Esophagus (tissue), 2 donors: ENCODE results near the gene PXN. TPM values are rescaled to one million over a fixed set of nuclear protein-coding genes. Genes with fewer than 3 reads are reported as not detected.
"Not testable (repeated sequence)": the region's sequence is repeated elsewhere in the genome, so short reads cannot be mapped to it uniquely, and the experiment has no call there.

ENCODE experiments used
- H3K27ac ChIP-seq, 2 donors: one replicate each; pipeline ENCODE4 v1.5.1; 2013; ENCODE audit warnings: low read depth in 2 of 2, mild to moderate bottlenecking in 2 of 2, inconsistent platforms in 1 of 2, low read length in 1 of 2, moderate library complexity in 1 of 2
- H3K27me3 ChIP-seq, 2 donors: one replicate each; pipeline ENCODE4 v1.6.1; 2013; ENCODE audit warnings: low read length in 2 of 2, control low read depth in 1 of 2, mild to moderate bottlenecking in 1 of 2; ENCODE audit not compliant: insufficient read depth in 2 of 2, control insufficient read depth in 1 of 2
- H3K36me3 ChIP-seq, 2 donors: one replicate each; pipeline ENCODE4 v1.6.1; 2013; ENCODE audit warnings: low read length in 1 of 2; ENCODE audit not compliant: control insufficient read depth in 2 of 2, insufficient read depth in 2 of 2
- H3K4me1 ChIP-seq, 2 donors: one replicate each; pipeline ENCODE4 v1.6.1; 2013; ENCODE audit warnings: low read length in 1 of 2; ENCODE audit not compliant: control insufficient read depth in 2 of 2, insufficient read depth in 2 of 2
- H3K4me3 ChIP-seq, 2 donors: one replicate each; pipeline ENCODE4 v1.5.1; 2013; ENCODE audit warnings: low read length in 2 of 2, mild to moderate bottlenecking in 2 of 2, low read depth in 1 of 2, moderate library complexity in 1 of 2
- H3K9me3 ChIP-seq, 2 donors: one replicate each; pipeline ENCODE4 v1.6.1; 2013; ENCODE audit warnings: mild to moderate bottlenecking in 2 of 2, low read depth in 1 of 2, low read length in 1 of 2, moderate library complexity in 1 of 2; ENCODE audit not compliant: control insufficient read depth in 2 of 2, insufficient read depth in 1 of 2
- WGBS, 2 donors: extraction: QIAGEN DNeasy Blood & Tissue Kit; methylation state at CpG; one replicate each; pipeline ENCODE4 v1.1.7; 2013; 5-methylcytosine and 5-hydroxymethylcytosine counted together
- polyA plus RNA-seq, 2 donors: library from polyadenylated mRNA; stranded (reverse); fragments of 200-250 nt; gene quantifications; one replicate each; pipeline ENCODE4 v1.2.3, GENCODE V29; 2013
- donor health status: healthy with polysubstance abuse.
- donor health status: Bipolar disorder and iron deficiency.

Gene PXN
- polyA plus RNA-seq, 2 donors: 17.3 to 32.1 TPM

- WGBS, 2 donors: 40 to 47% methylated on average over 15 of the region's 15 CpGs
- Histone ChIP-seq H3K4me3 (peak overlapping the region in 1 of 2 donors; percentile 88), H3K36me3 (no peaks in the 10 kb centered on the region), H3K27ac (peak overlapping the region; percentile 83 to 85), H3K4me1 (peaks cover 5 to 11% of the 10 kb centered on the region in 2 donors), H3K27me3 (no peaks in the 10 kb centered on the region), H3K9me3 (no peaks in the 10 kb centered on the region)
Measured at GRCh38 chr12:120262852-120263747, 2.4 kb downstream of the PXN start.

GRCh38 chr12:120261951-120262851 is 3.3 kb downstream of the PXN start:
- peaks cover 5 to 11% of the 10 kb centered on the region in 2 donors for H3K4me1 ChIP-seq
- 56 to 62% methylated on average over 10 of the region's 10 CpGs for WGBS, 2 donors
- peak overlapping the region; percentile 83 to 85 for H3K27ac ChIP-seq
- H3K4me3 ChIP-seq: peak overlapping the region in 1 of 2 donors; percentile 11
- H3K36me3 ChIP-seq: no peaks in the 10 kb centered on the region
- no peaks in the 10 kb centered on the region for H3K27me3 ChIP-seq
- H3K9me3 ChIP-seq: no peaks in the 10 kb centered on the region

GRCh38 chr12:120260607-120261006 is 4.9 kb downstream of the PXN start:
- H3K27me3 ChIP-seq: no peaks in the 10 kb centered on the region
- H3K4me3 ChIP-seq: no peak overlapping the region
- H3K9me3 ChIP-seq: no peaks in the 10 kb centered on the region
- H3K36me3 ChIP-seq: no peaks in the 10 kb centered on the region
- 94% methylated on average over 5 of the region's 5 CpGs for WGBS, 2 donors
- peaks cover 5 to 11% of the 10 kb centered on the region in 2 donors for H3K4me1 ChIP-seq
- no peak overlapping the region for H3K27ac ChIP-seq

- Histone ChIP-seq H3K4me1 (peaks cover 5 to 8% of the 10 kb centered on the region in 2 donors), H3K9me3 (no peaks in the 10 kb centered on the region), H3K27me3 (no peaks in the 10 kb centered on the region), H3K27ac (no peak overlapping the region), H3K36me3 (no peaks in the 10 kb centered on the region), H3K4me3 (no peak overlapping the region)
- WGBS, 2 donors: 85% methylated on average over 8 of the region's 8 CpGs
Measured at GRCh38 chr12:120259418-120260202, 5.9 kb downstream of the PXN start.

GRCh38 chr12:120258323-120258896 is 7.1 kb downstream of the PXN start:
- Histone ChIP-seq H3K4me3 (no peak overlapping the region), H3K4me1 (peaks cover 4 to 6% of the 10 kb centered on the region in 2 donors), H3K27ac (peak overlapping the region in 1 of 2 donors; percentile 27), H3K27me3 (no peaks in the 10 kb centered on the region), H3K36me3 (no peaks in the 10 kb centered on the region), H3K9me3 (no peaks in the 10 kb centered on the region)
- WGBS, 2 donors: 84 to 87% methylated on average over 5 of the region's 5 CpGs

- H3K36me3 ChIP-seq: no peaks in the 10 kb centered on the region
- H3K9me3 ChIP-seq: no peaks in the 10 kb centered on the region
- no peak overlapping the region for H3K4me3 ChIP-seq
- WGBS, 2 donors: 18 to 30% methylated on average over 9 of the region's 9 CpGs
- peak overlapping the region; percentile 72 to 75 for H3K27ac ChIP-seq
- H3K27me3 ChIP-seq: no peaks in the 10 kb centered on the region
- peaks cover 0 to 3% of the 10 kb centered on the region in 2 donors for H3K4me1 ChIP-seq
Measured at GRCh38 chr12:120257041-120257821, 8.3 kb downstream of the PXN start.

- no peaks in the 10 kb centered on the region for H3K9me3 ChIP-seq
- H3K36me3 ChIP-seq: no peaks in the 10 kb centered on the region
- no peak overlapping the region for H3K4me3 ChIP-seq
- H3K4me1 ChIP-seq: peaks cover 4 to 5% of the 10 kb centered on the region in 2 donors
- 80% methylated on average over 7 of the region's 7 CpGs for WGBS, 2 donors
- no peaks in the 10 kb centered on the region for H3K27me3 ChIP-seq
- peak overlapping the region; percentile 47 to 59 for H3K27ac ChIP-seq
Measured at GRCh38 chr12:120254809-120255208, 10.7 kb downstream of the PXN start.

GRCh38 chr12:120253313-120253712 is 12.2 kb downstream of the PXN start:
- not testable (repeated sequence) for H3K27me3 ChIP-seq, H3K4me3 ChIP-seq, H3K27ac ChIP-seq, H3K9me3 ChIP-seq, H3K36me3 ChIP-seq
- H3K4me1 ChIP-seq: peaks cover 4 to 13% of the 10 kb centered on the region in 2 donors
- 76 to 77% methylated on average over 6 of the region's 6 CpGs for WGBS, 2 donors
